Measurements from ENCODE around the gene SLCO2A1.

SLCO2A1 gene

DNA sequence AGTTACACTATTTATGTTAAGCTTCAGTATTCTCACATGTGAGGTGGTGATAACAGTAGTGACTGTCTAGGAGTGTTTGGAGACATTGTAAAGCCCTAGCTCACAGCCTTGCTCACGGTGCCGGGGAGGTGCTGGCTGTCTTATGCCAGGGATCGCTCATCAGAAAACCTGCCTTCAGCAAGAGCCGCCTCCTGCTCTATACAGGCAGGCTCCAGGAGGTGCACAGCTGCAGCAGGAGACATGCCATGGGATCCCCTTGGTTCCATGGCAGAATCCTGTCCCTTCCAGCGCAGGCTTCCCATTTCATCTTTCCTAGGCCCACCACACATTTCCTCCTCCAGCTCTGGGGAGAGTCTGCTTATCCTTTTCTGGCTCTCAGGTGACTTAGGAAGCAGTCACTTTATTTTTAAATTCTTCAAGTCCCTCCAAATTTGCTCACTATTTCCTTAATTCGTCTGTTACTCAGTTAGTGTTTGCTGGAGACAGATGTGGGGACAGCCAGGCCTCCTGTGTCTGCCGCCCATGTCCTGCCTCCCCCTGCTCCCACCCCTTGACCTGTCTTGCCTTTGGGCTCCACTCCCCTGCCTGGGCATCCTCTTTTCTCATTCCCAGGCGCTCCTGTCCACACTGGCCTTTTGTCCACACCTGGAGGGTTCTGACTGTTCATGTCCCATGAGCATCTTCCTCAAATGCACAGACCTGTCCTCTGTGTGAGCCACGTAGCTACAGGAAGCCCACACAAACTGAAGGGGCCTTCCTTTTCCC lies 31.7 kb downstream of the SLCO2A1 start:
- no peak for DNase-seq

DNA sequence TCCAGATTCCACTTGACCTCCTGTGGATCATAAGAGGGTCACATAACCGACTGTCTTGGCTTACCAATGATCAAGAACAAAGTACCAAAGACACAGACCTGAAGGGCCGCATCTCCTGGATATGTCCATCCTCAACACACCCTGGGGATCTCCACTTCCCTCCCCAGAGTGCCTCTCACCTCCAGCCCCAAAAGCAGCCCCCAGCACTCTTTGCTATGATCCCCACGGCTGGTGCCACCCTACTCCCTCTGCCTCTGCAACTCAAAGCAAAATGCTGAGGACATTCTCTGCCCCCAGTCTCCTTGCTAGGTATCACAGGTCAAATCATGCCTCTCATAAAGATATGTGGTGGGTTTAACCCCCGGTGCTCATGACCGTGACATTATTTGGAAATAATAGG lies 32.7 kb downstream of the SLCO2A1 start:
- DNase-seq, result no peak

DNA sequence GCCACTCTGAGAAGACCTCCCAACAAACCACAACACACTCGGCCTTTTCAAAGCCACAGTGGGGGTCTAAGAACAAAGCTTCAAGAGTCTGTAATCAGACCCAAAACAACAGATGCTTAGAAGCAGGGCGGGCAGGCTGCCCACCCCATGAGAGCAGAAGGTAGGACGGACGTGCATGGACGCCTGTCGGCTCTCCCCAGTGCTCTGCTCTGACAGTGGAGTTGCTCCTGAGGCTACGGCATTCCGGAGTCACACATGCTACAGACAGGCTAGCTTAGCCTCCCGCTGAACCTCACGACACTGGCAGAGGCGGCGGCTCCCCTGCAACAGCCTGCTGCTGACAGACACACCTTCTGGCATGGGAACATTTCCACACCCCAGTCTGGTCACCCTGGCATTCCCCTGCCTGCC lies 33.5 kb downstream of the SLCO2A1 start:
- DNase-seq, result no peak

GRCh38 chr3:133995264-133995663 lies 34.5 kb downstream of the SLCO2A1 start:
- DNase-seq, result no peak

DNA sequence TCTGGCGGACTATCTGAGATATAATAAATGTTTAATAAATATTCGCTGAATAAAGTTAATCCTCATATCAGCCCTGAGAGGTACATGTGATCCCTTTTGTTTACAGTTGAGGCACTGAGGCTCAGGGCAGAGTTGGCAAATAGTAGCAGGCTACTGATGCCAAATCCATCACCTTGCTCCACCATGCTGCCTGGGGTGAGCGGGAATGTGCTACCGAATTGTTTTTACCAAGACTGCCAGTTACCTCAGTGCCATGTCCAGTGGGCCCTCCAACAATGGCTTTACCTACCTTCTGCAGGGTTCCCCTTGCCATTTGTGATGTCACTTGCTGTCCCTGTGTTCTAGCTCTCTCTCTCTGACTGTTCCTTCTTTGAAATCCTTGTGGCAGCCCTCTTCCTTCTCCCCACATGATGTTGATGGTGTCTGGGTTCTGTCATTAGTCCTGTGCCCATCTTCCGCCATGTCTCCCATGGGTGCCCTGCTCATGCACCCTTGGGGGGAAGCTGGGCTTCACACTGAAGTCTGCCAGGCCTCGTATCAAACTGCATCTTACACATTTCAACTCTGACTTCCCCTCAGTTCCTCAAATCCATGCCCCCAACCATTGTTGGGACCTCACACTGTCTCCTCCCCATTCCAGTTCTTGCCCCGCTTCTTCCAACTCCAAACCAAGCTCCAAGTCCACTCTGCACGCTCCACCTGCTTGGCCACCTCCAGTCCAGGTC lies 35.4 kb downstream of the SLCO2A1 start:
- no peak for DNase-seq

DNA sequence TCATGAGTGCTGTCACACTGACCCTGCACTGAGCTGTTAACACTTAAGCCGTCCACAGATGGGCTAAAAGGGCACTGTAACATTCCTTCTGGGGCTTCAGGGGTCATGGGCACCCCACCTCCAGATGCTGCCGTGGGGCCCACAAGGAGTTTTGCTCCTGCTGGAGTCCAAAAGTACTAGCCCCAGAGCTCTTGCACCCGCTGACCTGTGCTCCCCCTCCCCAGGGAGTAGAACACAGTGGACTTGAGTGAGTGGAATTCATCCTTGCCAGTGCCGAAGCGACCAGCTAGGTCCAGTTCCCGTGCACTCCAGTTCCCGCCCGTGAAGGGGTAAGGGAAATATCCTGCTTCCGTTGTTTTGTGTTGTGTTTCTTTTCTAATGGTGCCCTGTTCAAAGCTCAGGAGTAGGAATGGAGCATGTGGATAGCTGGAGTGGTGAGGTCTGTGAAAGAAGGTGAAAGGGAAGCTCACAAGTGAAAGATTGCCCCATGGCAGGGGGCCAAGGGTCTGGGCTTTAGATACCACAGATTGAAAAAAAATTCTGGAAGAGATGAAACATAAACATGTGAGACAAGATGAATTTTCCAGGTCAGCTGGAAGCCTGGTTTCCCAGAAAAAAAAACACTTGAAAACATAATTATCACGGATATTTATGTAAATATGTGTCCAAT lies 36.6 kb downstream of the SLCO2A1 start:
- DNase-seq, result no peak

DNA sequence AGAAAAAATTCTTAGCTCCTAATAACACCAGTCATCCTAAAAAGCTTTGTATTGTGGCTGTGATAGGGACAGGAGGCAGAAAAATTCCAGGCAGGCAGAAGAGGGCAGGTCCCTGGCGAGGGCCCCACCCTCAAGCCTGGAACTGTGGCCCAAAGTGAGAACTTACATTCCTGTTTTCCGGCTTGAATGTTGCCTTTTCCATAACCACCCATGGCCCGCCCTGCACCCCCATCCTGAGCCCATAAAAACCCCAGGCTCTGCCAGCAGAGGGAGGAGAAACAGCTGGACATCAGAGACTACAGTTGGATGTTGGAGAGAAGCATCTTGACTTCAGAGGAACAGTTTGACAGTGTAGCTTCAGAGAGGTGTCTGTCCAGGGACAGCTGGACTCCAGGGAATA lies 37.3 kb downstream of the SLCO2A1 start:
- DNase-seq, result no peak

- DNase-seq, result peak; percentile 70
Measured at GRCh38 chr3:133991637-133992036, 38.1 kb downstream of the SLCO2A1 start.

DNA sequence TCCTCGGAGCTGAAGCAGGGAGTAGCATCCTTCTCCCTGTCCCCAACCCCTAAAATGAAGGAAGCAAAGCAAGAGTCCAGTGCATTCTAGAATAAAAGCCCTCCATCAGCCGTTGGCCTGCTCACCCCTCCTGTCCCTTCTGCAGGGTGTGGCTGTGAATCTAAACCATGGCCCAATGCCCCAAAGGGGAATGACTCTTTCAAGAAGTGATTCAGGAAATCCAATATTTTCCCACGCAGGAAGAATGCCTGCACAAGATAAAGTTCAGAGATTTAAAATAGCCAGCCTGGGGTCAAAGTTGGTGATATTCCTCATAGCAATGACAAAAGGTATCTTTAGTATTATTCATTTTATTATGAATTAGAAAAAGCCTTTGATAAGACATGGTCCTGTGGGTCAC lies 38.5 kb downstream of the SLCO2A1 start:
- DNase-seq, result no peak

GRCh38 chr3:133989936-133990702 lies 39.6 kb downstream of the SLCO2A1 start:
- DNase-seq, result no peak

DNA sequence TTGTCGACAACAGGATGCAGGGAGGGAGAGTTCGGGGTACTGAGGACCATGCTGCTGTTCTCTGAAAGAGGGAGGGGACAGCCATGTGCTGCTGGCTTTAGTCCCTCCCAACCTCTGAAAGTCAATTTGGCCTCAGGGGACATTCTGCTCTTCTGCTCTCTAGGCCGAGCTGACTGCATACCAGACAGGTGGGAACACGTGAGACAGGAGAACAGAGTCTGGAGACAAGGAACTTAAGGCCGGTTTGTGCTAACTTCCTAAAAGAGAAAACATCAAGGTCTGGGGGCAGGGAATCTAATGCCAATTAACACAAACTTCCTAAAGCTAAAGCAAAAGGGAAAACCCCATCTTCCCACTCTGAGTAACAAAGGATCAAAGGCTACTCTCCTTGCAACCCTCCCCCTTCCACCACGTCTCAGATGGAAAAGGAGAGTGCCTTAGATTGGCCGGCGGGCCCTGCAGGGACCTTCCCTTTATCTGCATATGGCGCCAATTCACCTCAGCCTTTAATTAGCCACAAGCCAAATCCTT lies 41.0 kb downstream of the SLCO2A1 start:
- DNase-seq, result no peak

- DNase-seq, result no peak
Measured at GRCh38 chr3:133987948-133988484, 41.7 kb downstream of the SLCO2A1 start.

DNA sequence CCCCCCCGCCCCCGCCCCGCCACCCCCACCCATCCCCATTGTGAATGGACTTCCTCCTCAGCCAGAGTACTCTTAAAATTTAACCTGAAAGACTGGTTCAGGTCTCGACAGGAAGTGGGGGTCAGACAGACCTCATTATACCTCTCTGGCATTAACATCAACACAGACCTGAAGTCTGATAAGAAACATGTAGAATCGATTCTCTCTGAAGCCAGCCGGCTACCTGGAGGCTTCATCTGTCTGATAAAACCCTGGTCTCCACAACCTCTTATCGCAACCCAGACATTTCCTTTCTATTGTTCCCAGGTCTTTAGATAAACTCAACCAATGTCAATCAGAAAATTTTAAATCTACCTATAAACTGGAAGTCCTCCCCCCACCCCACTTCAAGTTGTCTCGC lies 42.6 kb downstream of the SLCO2A1 start:
- DNase-seq, result no peak

DNA sequence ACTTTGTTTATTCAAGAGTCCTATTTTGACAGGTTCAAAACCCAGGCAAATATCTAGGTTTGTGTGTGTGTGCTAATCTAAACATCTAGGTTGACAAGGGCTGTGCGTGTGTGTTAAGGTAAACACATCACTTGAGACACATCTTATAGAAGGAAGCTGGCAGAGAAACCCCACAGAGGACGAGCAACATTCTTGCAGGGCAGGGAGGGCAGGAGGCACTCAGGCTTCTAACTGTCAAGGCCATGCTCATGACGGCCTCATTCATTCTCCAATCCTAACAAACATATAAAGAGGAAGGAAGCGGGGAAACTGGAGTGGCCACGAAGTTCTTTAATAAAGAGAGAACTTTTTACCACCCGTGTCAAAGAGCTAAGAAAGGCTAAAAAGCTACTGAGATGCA lies 43.4 kb downstream of the SLCO2A1 start:
- DNase-seq, result peak; percentile 53

DNA sequence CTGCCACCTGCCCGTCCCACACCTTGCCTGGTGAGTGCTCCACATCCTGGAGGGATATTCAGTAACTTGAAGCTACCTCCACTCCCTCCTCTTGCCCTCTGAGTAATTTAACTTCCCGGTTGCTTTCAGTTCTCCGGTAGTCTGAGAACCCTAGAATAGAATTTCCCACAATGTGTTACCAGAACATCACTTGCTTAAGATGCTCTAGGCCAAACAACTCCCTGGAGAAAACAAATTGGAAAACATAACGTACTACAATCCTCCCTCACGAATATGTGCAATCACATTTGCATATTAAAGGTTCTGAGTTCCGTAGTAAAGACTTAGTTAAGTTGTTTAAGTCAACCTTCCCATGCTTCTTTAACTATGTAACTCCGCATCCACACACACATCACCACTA lies 44.8 kb downstream of the SLCO2A1 start:
- DNase-seq, result no peak

GRCh38 chr3:133983576-133984560 lies 45.9 kb downstream of the SLCO2A1 start:
- DNase-seq, result no peak

DNA sequence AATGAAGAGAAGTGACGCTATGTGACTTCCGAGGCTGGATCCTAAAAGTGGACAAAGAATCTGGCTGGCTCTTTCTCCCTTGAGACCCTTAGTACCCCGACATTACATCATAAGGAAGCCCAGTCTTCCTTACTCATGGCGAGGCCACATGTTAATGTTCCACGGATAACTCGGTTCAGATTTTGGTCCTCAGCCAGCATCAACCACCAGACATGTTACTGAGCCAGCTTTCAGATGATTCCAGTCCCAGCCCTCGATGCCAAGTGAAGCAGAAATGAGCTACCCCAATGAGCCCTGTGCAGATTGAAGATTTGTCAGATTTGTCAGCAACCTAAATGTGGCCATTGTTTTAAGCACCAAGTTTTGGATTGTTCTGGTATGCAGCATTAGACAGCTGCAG lies 46.6 kb downstream of the SLCO2A1 start:
- no peak for DNase-seq

- DNase-seq, result no peak
Measured at GRCh38 chr3:133980550-133980949, 49.2 kb downstream of the SLCO2A1 start.

- DNase-seq, result no peak
Measured at GRCh38 chr3:133980035-133980434, 49.7 kb downstream of the SLCO2A1 start.

- peak; percentile 50 for DNase-seq
Measured at GRCh38 chr3:133979553-133979952, 50.2 kb downstream of the SLCO2A1 start.

DNA sequence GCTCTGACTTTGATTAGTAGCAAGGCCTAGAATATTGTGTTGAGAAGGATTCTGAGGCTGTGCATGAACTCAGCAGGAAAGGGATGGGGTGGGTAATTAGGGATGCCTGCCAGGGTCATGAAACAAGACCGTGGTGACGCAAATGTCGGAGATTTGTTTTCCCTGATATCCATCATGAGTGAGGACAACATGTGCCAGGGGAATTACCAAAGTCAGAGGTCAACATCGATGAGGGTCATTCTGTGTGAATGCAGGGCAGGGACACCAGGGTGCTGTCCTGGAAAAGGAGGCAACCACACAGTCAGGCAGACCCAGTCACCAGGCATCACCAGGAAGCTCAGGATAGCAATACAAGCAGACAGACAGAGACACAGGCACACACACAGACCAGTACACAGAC lies 52.2 kb downstream of the SLCO2A1 start:
- DNase-seq, result no peak
